CD4-positive, alpha-beta T cell treated with Interleukin-12 subunit alpha and Interleukin-12 subunit beta, for 1 hour (primary cell): ENCODE results near the gene NCAPD2.
"Not testable (repeated sequence)": the region's sequence is repeated elsewhere in the genome, so short reads cannot be mapped to it uniquely, and the experiment has no call there.

Experiments used
- DNase-seq: peaks from one replicate; pipeline ENCODE4 v3.0.0-alpha.2; 2020

The NCAPD2 gene

GRCh38 chr12:6463858-6464257 is 30.0 kb upstream of the NCAPD2 start:
- no peak for DNase-seq

GRCh38 chr12:6464531-6464930 is 29.4 kb upstream of the NCAPD2 start:
- no peak for DNase-seq

GRCh38 chr12:6465467-6466183 is 28.3 kb upstream of the NCAPD2 start:
- DNase-seq = peak; percentile 72

- DNase-seq = no peak
These were observed 27.7 kb upstream of the NCAPD2 start for GRCh38 chr12:6466184-6466573.

GRCh38 chr12:6466751-6467150 is 27.2 kb upstream of the NCAPD2 start:
- not testable (repeated sequence) for DNase-seq

GRCh38 chr12:6467571-6468282 is 26.2 kb upstream of the NCAPD2 start:
- DNase-seq = not testable (repeated sequence)

GRCh38 chr12:6468283-6468575 is 25.7 kb upstream of the NCAPD2 start:
- no peak for DNase-seq

- DNase-seq = no peak
These were observed 24.8 kb upstream of the NCAPD2 start for GRCh38 chr12:6469092-6469491.

- DNase-seq = no peak
These were observed 24.1 kb upstream of the NCAPD2 start for GRCh38 chr12:6469609-6470374.

- DNase-seq = peak; percentile 96
These were observed 23.3 kb upstream of the NCAPD2 start, which contains the start of gene VAMP1 for GRCh38 chr12:6470375-6471163. VAMP1 (minus strand) TSS chr12:6470677; CDS start chr12:6470531, 146 bp downstream.

GRCh38 chr12:6471989-6472360 is 21.9 kb upstream of the NCAPD2 start:
- DNase-seq = no peak

GRCh38 chr12:6472491-6472890 is 21.4 kb upstream of the NCAPD2 start:
- DNase-seq = no peak

- DNase-seq = not testable (repeated sequence)
These were observed 18.5 kb upstream of the NCAPD2 start for GRCh38 chr12:6475233-6475975.

GRCh38 chr12:6476489-6476888 is 17.4 kb upstream of the NCAPD2 start:
- no peak for DNase-seq

GRCh38 chr12:6477601-6478377 is 16.1 kb upstream of the NCAPD2 start:
- not testable (repeated sequence) for DNase-seq

- DNase-seq = no peak
These were observed 15.5 kb upstream of the NCAPD2 start for GRCh38 chr12:6478416-6478815.

- no peak for DNase-seq
These were observed 5.7 kb upstream of the NCAPD2 start for GRCh38 chr12:6488240-6488639.

- no peak for DNase-seq
These were observed 4.5 kb upstream of the NCAPD2 start for GRCh38 chr12:6489449-6489848.

GRCh38 chr12:6490673-6491072 is 3.2 kb upstream of the NCAPD2 start:
- not testable (repeated sequence) for DNase-seq

- peak; percentile 96 for DNase-seq
These were observed 935 bp upstream of the NCAPD2 start, which contains the start of gene MRPL51 for GRCh38 chr12:6492838-6493496. MRPL51 (minus strand) TSS chr12:6493262; CDS start chr12:6493136, 126 bp downstream.

- DNase-seq = no peak
These were observed 399 bp downstream of the NCAPD2 start for GRCh38 chr12:6494258-6494743.
